A549 treated with DMSO at 1 μM for 4 hours (cell line): Measurements from ENCODE around the gene LRRC37A. TPM values are rescaled to one million over a fixed set of nuclear protein-coding genes. Genes with fewer than 3 reads are reported as not detected.

Experiments used
- total RNA-seq: library from RNA; stranded (reverse); fragments of 200-300 nt; extraction: Qiagen RNA extraction; gene quantifications from 5 replicates; pipeline ENCODE4 v1.2.3, GENCODE V29; 2022; ENCODE audit warnings: low read depth

Gene LRRC37A
- 0.40 to 1.1 TPM (median 0.78 TPM) in 5 replicates for total RNA-seq

DNA sequence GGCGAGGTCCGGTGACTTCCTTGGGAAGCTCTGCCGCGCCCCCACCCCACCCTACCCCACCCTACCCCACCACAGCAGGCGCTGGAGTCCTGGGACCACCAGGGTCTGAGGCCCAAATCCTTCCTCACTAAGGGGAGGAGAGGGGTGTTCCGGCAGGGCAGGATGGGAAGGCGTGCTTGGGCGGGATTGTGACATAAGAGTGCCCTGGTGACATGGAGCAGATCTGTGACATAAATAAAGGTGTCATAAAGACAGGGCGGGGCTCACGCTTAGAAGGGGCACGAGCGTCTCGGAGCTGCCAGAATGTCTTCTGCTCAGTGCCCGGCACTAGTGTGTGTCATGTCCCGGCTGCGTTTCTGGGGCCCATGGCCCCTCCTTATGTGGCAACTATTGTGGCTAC, at the start of gene LRRC37A:
LRRC37A (plus strand) TSS at position 301 of the 400 bp plus-strand sequence; CDS start at position 304, 3 bp downstream.

DNA sequence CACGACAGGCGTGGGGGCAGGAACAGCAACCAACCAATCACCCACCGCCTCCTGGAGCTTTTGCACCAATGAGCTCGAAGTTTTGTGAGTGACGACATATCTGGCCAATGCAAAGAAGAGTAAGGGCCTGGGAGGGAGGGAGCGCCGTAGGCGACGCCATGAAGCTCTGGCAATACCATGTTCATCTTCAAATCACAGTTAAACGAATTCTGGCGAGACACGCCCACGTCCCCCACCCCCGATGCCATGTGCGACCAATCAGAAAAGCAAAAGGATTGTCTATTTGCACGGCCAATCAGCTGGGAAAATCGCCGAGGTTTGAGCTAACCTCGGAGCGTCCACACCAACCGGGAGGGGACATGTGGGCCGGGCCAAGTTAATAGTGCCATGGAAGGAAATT, 66.8 kb downstream of the LRRC37A start, which contains the start of gene ARL17B:
ARL17B (minus strand) TSS at position 12 of the 400 bp plus-strand sequence. CDS start 3,369 bp downstream, outside the sequence.

Other genes starting within 250 kb of the LRRC37A start
- gene KANSL1, start 101.7 kb upstream of the LRRC37A start, total RNA-seq = 22.3 to 26.7 TPM (median 24.2 TPM) in 5 replicates
- 4.7 to 7.9 TPM (median 6.6 TPM) in 5 replicates for gene ARL17B, start 66.6 kb downstream of the LRRC37A start, total RNA-seq
- gene LRRC37A2, start 217.3 kb downstream of the LRRC37A start, total RNA-seq = 2.6 to 3.6 TPM (median 3.5 TPM) in 5 replicates